Measurements from ENCODE around the gene POU2F3. TPM values are rescaled to one million over a fixed set of nuclear protein-coding genes. Genes with fewer than 3 reads are reported as not detected.

Gene POU2F3
- total and polyA plus RNA-seq, 2 of the 8 experiments (the other 6 are each of a cell fraction or from before 2014, with no cell fraction given) = 1.0 to 2.1 TPM

- Histone ChIP-seq H3K79me2 (ENCODE audit: control insufficient read depth in 1 of 2, insufficient read depth in 2 of 2, low read length in 2 of 2) (no peaks in the 10 kb centered on the region), H2AFZ (ENCODE audit: low read length) (no peak overlapping the region), H3K27ac (ENCODE audit: low read depth, low read length) (no peak overlapping the region), H4K20me1 (replicated peaks in 1 of 2; ENCODE audit: control insufficient read depth in 1 of 2, insufficient read depth in 2 of 2, low read length in 2 of 2) (no peaks in the 10 kb centered on the region), H2BK20ac (ENCODE audit: low read length) (no peak overlapping the region), H2BK5ac (ENCODE audit: low read depth, low read length) (no peak overlapping the region), H3K4me1 (replicated peaks in 1 of 4; ENCODE audit: control insufficient read depth in 3 of 4, insufficient read depth in 4 of 4, low read length in 3 of 4) (peaks cover 0 to 14% (median 8%) of the 10 kb centered on the region in 4 experiments; a peak in 6 of 7 replicates), H3K79me1 (ENCODE audit: low read depth, low read length) (no peaks in the 10 kb centered on the region), H3K4me3 (ENCODE audit: extremely low read depth in 1 of 4, insufficient read depth in 2 of 4, low read depth in 3 of 4, low read length in 4 of 4) (no peak overlapping the region), H3K36me3 (ENCODE audit: control insufficient read depth in 2 of 4, insufficient read depth in 4 of 4, low read length in 3 of 4) (no peaks in the 10 kb centered on the region), H3K27me3 (replicated peaks in 1 of 4; ENCODE audit: control insufficient read depth in 3 of 4, extremely low read depth in 1 of 4, insufficient read depth in 3 of 4, low read length in 3 of 4) (peaks cover 10 to 58% (median 50%) of the 10 kb centered on the region in 4 experiments), H4K5ac (ENCODE audit: insufficient read length, low read depth, low read length) (no peak overlapping the region), H3K4ac (replicated peaks; ENCODE audit: insufficient read length, low read depth, low read length) (no peak overlapping the region), H4K8ac (ENCODE audit: extremely low read depth, insufficient read depth, low read length) (no peak overlapping the region), H2BK120ac (replicated peaks; ENCODE audit: low read depth, low read length) (no peak overlapping the region), H4K91ac (replicated peaks; ENCODE audit: insufficient read length, low read length) (no peak overlapping the region), H2BK15ac (ENCODE audit: low read length) (no peak overlapping the region), H3K9me3 (ENCODE audit: insufficient read depth in 2 of 2, low read depth in 1 of 2, low read length in 1 of 2) (no peaks in the 10 kb centered on the region), H3K9ac (replicated peaks in 1 of 4; ENCODE audit: extremely low read depth in 1 of 4, low read depth in 3 of 4, low read length in 3 of 4) (no peak overlapping the region), H2BK12ac (ENCODE audit: low read depth, low read length) (no peak overlapping the region), H3K18ac (ENCODE audit: extremely low read depth, low read length) (no peak overlapping the region), H3K14ac (ENCODE audit: insufficient read length) (no peak overlapping the region), H3K23me2 (ENCODE audit: low read depth, low read length) (no peaks in the 10 kb centered on the region), H2AK5ac (ENCODE audit: low read depth, low read length) (no peak overlapping the region), H3K4me2 (ENCODE audit: insufficient read depth in 1 of 2, low read depth in 2 of 2, low read length in 2 of 2) (no peak overlapping the region), H3K23ac (ENCODE audit: insufficient read length) (no peak overlapping the region), H3K56ac (replicated peaks; ENCODE audit: insufficient read length, low read depth, low read length) (no peak overlapping the region)
- DNase-seq (ENCODE audit: low read depth in 1 of 2, low spot score in 2 of 2) = no peak
- POLR2A ChIA-PET (ENCODE audit: partially characterized antibody) = no interaction called here
- 91% methylated on average over 4 of the region's 4 CpGs; no CpG with 5 or more reads in 1 of the 2 experiments for WGBS, 2 experiments (ENCODE audit: extremely low coverage in 1 of 2, insufficient coverage in 1 of 2, insufficient read length in 1 of 2, insufficient replicate concordance in 2 of 2, low coverage in 1 of 2, low lambda C conversion rate in 2 of 2, missing lambda C conversion rate in 1 of 2)
- CTCF ChIA-PET (ENCODE audit: partially characterized antibody) = interaction anchor here (2.4 kb wide), 1 partner anchor 26 kb away, joined by 8 read pairs; no protein-coding TSS in a partner anchor
- no peak for FAIRE-seq
- TF ChIP-seq CTCF (IDR thresholded peaks at IDR 0.05; ENCODE audit: control extremely low read depth in 1 of 3, insufficient read depth in 1 of 3, low read depth in 1 of 3, low read length in 3 of 3) (no peak), BCL11A (IDR thresholded peaks at IDR 0.05; ENCODE audit: low read depth in 2 of 2, low read length in 2 of 2) (no peak), NANOG (IDR thresholded peaks at IDR 0.05; ENCODE audit: insufficient read depth, low read depth, low read length, poor library complexity, severe bottlenecking) (no peak), ASH2L (IDR thresholded peaks at IDR 0.05; ENCODE audit: low read length) (no peak), HDAC2 (IDR thresholded peaks at IDR 0.05; ENCODE audit: borderline replicate concordance in 1 of 2, low read depth in 2 of 2, low read length in 2 of 2) (no peak)
These were observed 36.3 kb upstream of the POU2F3 start for GRCh38 chr11:120203626-120204025.
